ENCODE results near the gene SMIM27.
"Not testable (repeated sequence)": the region's sequence is repeated elsewhere in the genome, so short reads cannot be mapped to it uniquely, and the experiment has no call there.

SMIM27 gene

DNA sequence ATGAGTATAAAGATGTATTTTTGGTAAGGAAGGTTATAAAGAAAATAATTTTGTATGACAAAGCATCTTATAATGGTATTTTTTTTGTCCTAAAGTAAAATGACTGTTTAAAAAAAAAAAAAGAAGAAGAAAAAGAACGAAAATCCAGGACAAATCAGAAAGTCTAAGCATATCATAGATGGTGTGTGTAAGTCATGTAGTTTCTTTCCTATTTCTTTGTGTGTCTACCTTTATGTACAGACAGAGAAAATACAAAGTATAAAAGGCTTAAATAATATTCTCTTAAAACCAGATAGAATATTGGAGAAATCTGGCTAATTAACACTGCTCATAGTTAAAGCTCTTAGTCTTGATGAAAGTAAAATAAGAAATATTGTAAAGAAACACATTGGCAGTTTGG lies 33.9 kb upstream of the SMIM27 start:
- DNase-seq (ENCODE audit: low read depth), result no peak
- no peak for TF ChIP-seq MYC (IDR thresholded peaks at IDR 0.05; ENCODE audit: low read depth, low read length)
- TF ChIP-seq, protein P1, sequence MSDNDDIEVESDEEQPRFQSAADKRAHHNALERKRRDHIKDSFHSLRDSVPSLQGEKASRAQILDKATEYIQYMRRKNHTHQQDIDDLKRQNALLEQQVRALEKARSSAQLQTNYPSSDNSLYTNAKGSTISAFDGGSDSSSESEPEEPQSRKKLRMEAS (IDR thresholded peaks at IDR 0.05; ENCODE audit: low read depth, low read length), result no peak
- TF ChIP-seq CTCF (IDR thresholded peaks at IDR 0.05; ENCODE audit: low read depth, low read length), result no peak
- no peak for TF ChIP-seq POLR2A (IDR thresholded peaks at IDR 0.05; ENCODE audit: extremely low read depth, insufficient read length)
- H3K4me3 ChIP-seq (ENCODE audit: low read depth, low read length), result no peak overlapping the region

- no peak overlapping the region for H3K4me3 ChIP-seq (ENCODE audit: low read depth, low read length)
- DNase-seq (ENCODE audit: low read depth), result no peak
- TF ChIP-seq, protein P1 (IDR thresholded peaks at IDR 0.05; ENCODE audit: low read depth, low read length), result no peak
- TF ChIP-seq CTCF (IDR thresholded peaks at IDR 0.05; ENCODE audit: low read depth, low read length), result no peak
- TF ChIP-seq POLR2A (IDR thresholded peaks at IDR 0.05; ENCODE audit: extremely low read depth, insufficient read length), result no peak
- no peak for TF ChIP-seq MYC (IDR thresholded peaks at IDR 0.05; ENCODE audit: low read depth, low read length)
Measured at GRCh38 chr9:32523910-32524309, 28.2 kb upstream of the SMIM27 start.

DNA sequence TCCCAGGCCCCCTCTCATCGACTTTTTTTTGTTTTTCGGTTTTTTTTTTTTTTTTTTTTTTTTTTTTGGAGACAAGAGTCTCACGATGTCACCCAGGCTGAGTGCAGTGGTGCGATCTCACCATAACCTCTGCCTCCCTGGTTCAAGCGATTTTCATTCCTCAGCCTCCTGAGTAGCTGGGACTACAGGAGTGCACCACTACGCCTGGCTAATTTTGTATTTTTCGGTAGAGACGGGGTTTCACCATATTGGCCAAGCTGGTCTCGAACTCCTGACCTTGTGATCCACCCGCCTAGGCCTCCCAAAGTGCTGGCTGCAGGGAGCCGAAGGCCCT lies 27.6 kb upstream of the SMIM27 start:
- not testable (repeated sequence) for DNase-seq (ENCODE audit: low read depth); H3K4me3 ChIP-seq (ENCODE audit: low read depth, low read length)

- peak overlapping the region; percentile 86 for H3K4me3 ChIP-seq (ENCODE audit: low read depth, low read length)
- peak; percentile 51 for DNase-seq (ENCODE audit: low read depth)
- TF ChIP-seq MYC (IDR thresholded peaks at IDR 0.05; ENCODE audit: low read depth, low read length) (no peak), CTCF (IDR thresholded peaks at IDR 0.05; ENCODE audit: low read depth, low read length) (no peak), POLR2A (IDR thresholded peaks at IDR 0.05; ENCODE audit: extremely low read depth, insufficient read length) (no peak)
- TF ChIP-seq, protein P1 (IDR thresholded peaks at IDR 0.05; ENCODE audit: low read depth, low read length), result no peak
Measured at GRCh38 chr9:32524892-32525708, 27.0 kb upstream of the SMIM27 start.

DNA sequence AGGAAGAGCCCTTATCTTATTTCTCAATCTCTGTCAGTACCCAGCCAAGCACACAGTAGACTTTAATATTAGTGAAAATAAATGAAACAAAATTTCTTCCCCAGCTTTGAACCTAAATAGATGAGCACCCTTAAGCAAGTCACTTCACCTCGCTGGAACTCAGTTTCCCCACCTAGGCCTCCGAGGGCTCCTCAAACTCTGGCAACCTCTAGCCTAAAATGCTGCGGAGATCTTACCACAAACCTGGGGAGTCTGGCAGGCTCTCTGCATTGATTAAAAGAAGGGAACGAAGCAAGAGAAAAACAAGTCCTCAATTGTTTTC lies 26.5 kb upstream of the SMIM27 start:
- DNase-seq (ENCODE audit: low read depth), result no peak
- H3K4me3 ChIP-seq (ENCODE audit: low read depth, low read length), result peak overlapping the region; percentile 86
- no peak for TF ChIP-seq POLR2A (IDR thresholded peaks at IDR 0.05; ENCODE audit: extremely low read depth, insufficient read length)
- TF ChIP-seq MYC (IDR thresholded peaks at IDR 0.05; ENCODE audit: low read depth, low read length), result no peak
- TF ChIP-seq, protein P1 (IDR thresholded peaks at IDR 0.05; ENCODE audit: low read depth, low read length), result no peak
- no peak for TF ChIP-seq CTCF (IDR thresholded peaks at IDR 0.05; ENCODE audit: low read depth, low read length)

- peak within 1 kb of the TSS; percentile 86 for H3K4me3 ChIP-seq (ENCODE audit: low read depth, low read length)
- peak; percentile 89 for DNase-seq (ENCODE audit: low read depth)
- TF ChIP-seq POLR2A (IDR thresholded peaks at IDR 0.05; ENCODE audit: extremely low read depth, insufficient read length) (peak; percentile 20), CTCF (IDR thresholded peaks at IDR 0.05; ENCODE audit: low read depth, low read length) (peak; percentile 61), MYC (IDR thresholded peaks at IDR 0.05; ENCODE audit: low read depth, low read length) (peak; percentile 17; the same call in 1 of the 2 replicates)
- TF ChIP-seq, protein P1 (IDR thresholded peaks at IDR 0.05; ENCODE audit: low read depth, low read length), result peak; percentile 66
Measured at GRCh38 chr9:32526041-32526706, 26.0 kb upstream of the SMIM27 start, which contains the start of gene RIGI. Gene RIGI (minus strand): TSS chr9:32526196. CDS start chr9:32526166, 30 bp downstream.

Data from NB4 (cell line).